HL-60 (cell line): ENCODE results near the gene PDZD8.

Experiments used
- GABPA ChIP-seq: IDR thresholded peaks from 2 replicates; pipeline ENCODE4 v1.6.1; 2012; ENCODE audit warnings: low read depth
- POLR2AphosphoS5 ChIP-seq: IDR thresholded peaks from 2 replicates; pipeline ENCODE4 v1.6.1; 2012; ENCODE audit warnings: low read depth
- TF ChIP-seq, protein P1 (sequence below): IDR thresholded peaks from one replicate; pipeline ENCODE4 v1.5.1; 2011; ENCODE audit warnings: low read length, control low read depth, inconsistent platforms; ENCODE audit not compliant: insufficient read depth
- TF ChIP-seq, protein P2 (sequence below): IDR thresholded peaks from 2 replicates; pipeline ENCODE4 v1.6.1; 2012; ENCODE audit warnings: low read depth; ENCODE audit not compliant: insufficient replicate concordance

DNA sequence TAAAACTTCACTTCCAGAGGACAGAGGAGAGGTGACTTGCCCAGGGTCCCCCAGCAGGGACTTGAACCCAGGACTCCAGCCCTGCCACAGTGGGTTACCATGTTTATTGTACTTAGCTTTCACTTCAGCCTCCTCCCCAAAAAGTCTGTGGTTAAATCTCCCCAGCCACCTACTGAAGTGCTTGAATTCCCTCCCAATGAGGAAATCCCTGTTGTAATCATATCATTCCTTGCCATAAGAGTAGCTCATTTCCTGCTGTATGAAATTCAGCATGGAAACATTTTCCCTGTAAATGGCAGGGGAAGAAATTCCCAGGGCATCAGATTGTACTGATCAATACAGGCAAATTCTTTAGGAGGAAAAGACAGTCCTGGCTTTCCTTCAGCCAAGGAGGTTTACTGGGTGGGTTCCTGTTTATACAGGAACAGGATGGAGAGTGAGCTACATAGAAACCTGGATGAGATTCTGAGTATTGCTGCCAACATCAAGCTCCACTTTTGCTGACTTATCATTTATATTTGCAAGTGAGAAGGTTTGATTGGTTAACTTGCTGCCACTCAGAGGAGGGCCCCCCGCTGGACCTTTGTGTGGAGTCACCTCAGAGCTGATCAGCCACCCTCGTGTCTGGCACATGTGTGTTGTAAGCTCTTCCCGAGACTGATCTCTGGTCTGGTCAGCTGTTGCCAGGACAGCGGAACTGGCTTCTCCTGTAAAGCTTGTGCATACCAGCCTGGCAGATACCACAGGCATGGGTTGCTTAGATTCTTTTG, 16.4 kb upstream of the PDZD8 start:
- TF ChIP-seq, protein P1, sequence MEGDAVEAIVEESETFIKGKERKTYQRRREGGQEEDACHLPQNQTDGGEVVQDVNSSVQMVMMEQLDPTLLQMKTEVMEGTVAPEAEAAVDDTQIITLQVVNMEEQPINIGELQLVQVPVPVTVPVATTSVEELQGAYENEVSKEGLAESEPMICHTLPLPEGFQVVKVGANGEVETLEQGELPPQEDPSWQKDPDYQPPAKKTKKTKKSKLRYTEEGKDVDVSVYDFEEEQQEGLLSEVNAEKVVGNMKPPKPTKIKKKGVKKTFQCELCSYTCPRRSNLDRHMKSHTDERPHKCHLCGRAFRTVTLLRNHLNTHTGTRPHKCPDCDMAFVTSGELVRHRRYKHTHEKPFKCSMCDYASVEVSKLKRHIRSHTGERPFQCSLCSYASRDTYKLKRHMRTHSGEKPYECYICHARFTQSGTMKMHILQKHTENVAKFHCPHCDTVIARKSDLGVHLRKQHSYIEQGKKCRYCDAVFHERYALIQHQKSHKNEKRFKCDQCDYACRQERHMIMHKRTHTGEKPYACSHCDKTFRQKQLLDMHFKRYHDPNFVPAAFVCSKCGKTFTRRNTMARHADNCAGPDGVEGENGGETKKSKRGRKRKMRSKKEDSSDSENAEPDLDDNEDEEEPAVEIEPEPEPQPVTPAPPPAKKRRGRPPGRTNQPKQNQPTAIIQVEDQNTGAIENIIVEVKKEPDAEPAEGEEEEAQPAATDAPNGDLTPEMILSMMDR = no peak
- no peak for TF ChIP-seq GABPA
- TF ChIP-seq, protein P2, sequence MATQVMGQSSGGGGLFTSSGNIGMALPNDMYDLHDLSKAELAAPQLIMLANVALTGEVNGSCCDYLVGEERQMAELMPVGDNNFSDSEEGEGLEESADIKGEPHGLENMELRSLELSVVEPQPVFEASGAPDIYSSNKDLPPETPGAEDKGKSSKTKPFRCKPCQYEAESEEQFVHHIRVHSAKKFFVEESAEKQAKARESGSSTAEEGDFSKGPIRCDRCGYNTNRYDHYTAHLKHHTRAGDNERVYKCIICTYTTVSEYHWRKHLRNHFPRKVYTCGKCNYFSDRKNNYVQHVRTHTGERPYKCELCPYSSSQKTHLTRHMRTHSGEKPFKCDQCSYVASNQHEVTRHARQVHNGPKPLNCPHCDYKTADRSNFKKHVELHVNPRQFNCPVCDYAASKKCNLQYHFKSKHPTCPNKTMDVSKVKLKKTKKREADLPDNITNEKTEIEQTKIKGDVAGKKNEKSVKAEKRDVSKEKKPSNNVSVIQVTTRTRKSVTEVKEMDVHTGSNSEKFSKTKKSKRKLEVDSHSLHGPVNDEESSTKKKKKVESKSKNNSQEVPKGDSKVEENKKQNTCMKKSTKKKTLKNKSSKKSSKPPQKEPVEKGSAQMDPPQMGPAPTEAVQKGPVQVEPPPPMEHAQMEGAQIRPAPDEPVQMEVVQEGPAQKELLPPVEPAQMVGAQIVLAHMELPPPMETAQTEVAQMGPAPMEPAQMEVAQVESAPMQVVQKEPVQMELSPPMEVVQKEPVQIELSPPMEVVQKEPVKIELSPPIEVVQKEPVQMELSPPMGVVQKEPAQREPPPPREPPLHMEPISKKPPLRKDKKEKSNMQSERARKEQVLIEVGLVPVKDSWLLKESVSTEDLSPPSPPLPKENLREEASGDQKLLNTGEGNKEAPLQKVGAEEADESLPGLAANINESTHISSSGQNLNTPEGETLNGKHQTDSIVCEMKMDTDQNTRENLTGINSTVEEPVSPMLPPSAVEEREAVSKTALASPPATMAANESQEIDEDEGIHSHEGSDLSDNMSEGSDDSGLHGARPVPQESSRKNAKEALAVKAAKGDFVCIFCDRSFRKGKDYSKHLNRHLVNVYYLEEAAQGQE = no peak
- no peak for TF ChIP-seq POLR2AphosphoS5
